OCI-LY7 (cell line): ENCODE measurements around the gene EXTL2. TPM values are rescaled to one million over a fixed set of nuclear protein-coding genes. Genes with fewer than 3 reads are reported as not detected.

ENCODE experiments used
- BruUV-seq: library from RNA; stranded (reverse); fragments of 400-500 nt; replicated peaks from 2 replicates; lab custom pipeline; 2021; lab: Mats Ljungman, UMichigan
- CTCF ChIA-PET: fragments of 300-600 bp; sonication (Branson Sonifier 250); formaldehyde crosslinking; loops from one replicate; lab custom pipeline; 2022; ENCODE audit warnings: antibody characterized with exemption; ENCODE audit not compliant: unreplicated experiment; lab: Charles Lee
- POLR2A ChIA-PET: fragments of 300-600 bp; sonication (Branson Sonifier 250); formaldehyde crosslinking; loops from one replicate; lab custom pipeline; 2022; ENCODE audit warnings: antibody characterized with exemption; lab: Charles Lee
- DNase-seq: peaks from one replicate; pipeline ENCODE4 v3.0.0-alpha.2; 2015; ENCODE audit warnings: low spot score
- H2AFZ ChIP-seq: fragments of 200-600 bp; sonication (generic), shearing (Covaris generic); 2 replicates; pipeline ENCODE4 v1.6.1; 2014; ENCODE audit warnings: mild to moderate bottlenecking, antibody characterized with exemption, low read length, moderate library complexity
- H3K27ac ChIP-seq: fragments of 200-600 bp; sonication (generic); 2 replicates; pipeline ENCODE4 v1.5.1; 2014; ENCODE audit warnings: mixed run types, low read depth, mild to moderate bottlenecking, moderate library complexity, low read length, inconsistent platforms; ENCODE audit not compliant: poor library complexity, severe bottlenecking
- H3K36me3 ChIP-seq: fragments of 200-600 bp; sonication (generic); 2 replicates; pipeline ENCODE4 v1.6.1; 2014; ENCODE audit warnings: mild to moderate bottlenecking, antibody characterized with exemption, low read length, moderate library complexity, mixed read lengths; ENCODE audit not compliant: insufficient read depth
- H3K4me1 ChIP-seq: fragments of 200-600 bp; sonication (generic); 2 replicates; pipeline ENCODE4 v1.5.1; 2014; ENCODE audit warnings: mild to moderate bottlenecking, low read length; ENCODE audit not compliant: insufficient read depth, poor library complexity, severe bottlenecking
- H3K4me2 ChIP-seq: fragments of 200-600 bp; sonication (generic); 2 replicates; pipeline ENCODE4 v1.6.1; 2014; ENCODE audit warnings: mild to moderate bottlenecking, low read length
- H3K4me3 ChIP-seq: fragments of 200-600 bp; sonication (generic); 2 replicates; pipeline ENCODE4 v1.5.1; 2014; ENCODE audit warnings: mild to moderate bottlenecking, low read depth, low read length; ENCODE audit not compliant: poor library complexity, severe bottlenecking
- H3K79me2 ChIP-seq: fragments of 200-600 bp; sonication (generic); 2 replicates; pipeline ENCODE4 v1.6.1; 2016; ENCODE audit warnings: low read depth, mild to moderate bottlenecking, low read length, moderate library complexity, mixed read lengths; ENCODE audit not compliant: insufficient read depth
- H3K9me2 ChIP-seq: fragments of 200-600 bp; sonication (generic); 2 replicates; pipeline ENCODE4 v1.6.1; 2016; ENCODE audit warnings: mild to moderate bottlenecking, low read length, mixed read lengths; ENCODE audit not compliant: insufficient read depth
- H3K9me3 ChIP-seq: fragments of 200-600 bp; sonication (generic); 2 replicates; pipeline ENCODE4 v1.6.1; 2014; ENCODE audit warnings: mild to moderate bottlenecking, mixed run types, low read length, mixed read lengths
- H4K20me1 ChIP-seq: fragments of 200-600 bp; sonication (generic); 2 replicates; pipeline ENCODE4 v1.6.1; 2014; ENCODE audit warnings: mild to moderate bottlenecking, antibody characterized with exemption, low read length, moderate library complexity, mixed read lengths; ENCODE audit not compliant: insufficient read depth
- EZH2phosphoT487 ChIP-seq: fragments of 200-600 bp; sonication (generic); IDR thresholded peaks from 2 replicates; pipeline ENCODE4 v1.6.1; 2018; ENCODE audit warnings: low read depth, borderline replicate concordance, mild to moderate bottlenecking, mixed run types, antibody characterized with exemption, low read length, moderate library complexity, mixed read lengths
- intact Hi-C: fragments of 100-400 bp; cut with micrococcal nuclease; formaldehyde crosslinking; loops from one replicate; pipeline ENCODE4 v1.10.0; 2022; ENCODE audit not compliant: unreplicated experiment
- total RNA-seq, 2 experiments: library from RNA; depleted of rRNA in 1 of 2; stranded (reverse); fragments of >200 nt in 1 of 2; shearing (Covaris generic) in 1 of 2; gene quantifications; 2 replicates each; pipeline ENCODE4 v1.2.3, GENCODE V29; 2014 to 2022
- TF ChIP-seq, protein P1 (sequence below): fragments of 200-600 bp; sonication (generic); conservative IDR thresholded peaks from 2 replicates; pipeline ENCODE4 v1.5.1; 2014; ENCODE audit warnings: mild to moderate bottlenecking, antibody characterized with exemption, low read length, moderate library complexity, mixed read lengths

The EXTL2 gene
- total RNA-seq, 2 experiments from 2014 or later, result 7.0 to 9.8 TPM

DNA sequence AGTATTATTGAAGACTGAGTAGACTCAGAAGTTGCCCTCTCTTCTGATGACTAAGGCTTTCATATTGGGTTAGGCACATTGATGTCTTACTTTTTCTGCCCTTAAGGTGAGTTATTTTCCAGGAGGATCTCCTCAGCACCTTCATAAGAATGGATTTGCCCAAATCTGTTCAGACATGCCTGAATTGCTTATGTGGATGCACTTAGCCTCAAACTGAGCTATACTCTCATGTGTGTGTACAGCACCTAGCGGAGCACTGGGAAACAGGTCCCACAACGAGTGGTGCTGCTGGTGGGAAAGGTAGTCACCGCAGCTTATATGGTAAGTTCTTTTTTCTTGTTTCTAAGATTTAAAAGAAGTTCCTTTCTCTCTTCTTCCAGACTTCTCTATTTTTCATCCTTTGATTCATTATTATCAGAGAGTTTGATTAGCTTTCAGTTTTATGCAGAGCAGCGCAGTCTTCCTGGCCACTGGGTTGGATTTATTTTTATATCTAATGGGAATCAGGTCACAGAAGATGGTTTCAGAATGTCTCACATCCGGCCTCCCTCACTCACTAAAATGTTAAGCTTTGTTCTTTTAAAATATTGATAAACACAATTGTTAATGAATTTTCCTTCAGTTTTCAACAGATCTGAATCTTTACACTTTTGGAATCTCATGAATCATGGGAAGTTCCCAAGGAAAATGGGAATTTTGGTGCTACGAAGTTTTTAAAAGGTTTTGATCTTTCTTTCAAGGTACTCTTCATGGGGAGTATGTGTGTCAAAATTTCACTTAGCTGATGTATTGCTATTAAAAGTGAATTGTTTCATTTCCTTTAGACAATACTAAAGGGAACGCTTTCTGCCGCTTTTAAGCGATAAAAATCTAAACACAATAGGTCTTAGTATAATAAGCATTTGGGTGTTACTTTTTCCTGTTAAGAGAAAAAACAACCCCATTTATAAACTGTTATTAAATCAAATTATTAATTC, 58.5 kb downstream of the EXTL2 start:
- ChIA-PET POLR2A (interaction anchor here (0.6 to 1.4 kb wide), 4 partner anchors 10 to 1336 kb away, joined by 3 to 4 read pairs (median 3); no protein-coding TSS in a partner anchor), CTCF (no interaction called here)
- Histone ChIP-seq H2AFZ (no peak overlapping the region), H4K20me1 (no peaks in the 10 kb centered on the region), H3K4me1 (no peaks in the 10 kb centered on the region), H3K9me2 (no peaks in the 10 kb centered on the region), H3K9me3 (no peaks in the 10 kb centered on the region), H3K4me2 (no peak overlapping the region), H3K27ac (no peak overlapping the region), H3K36me3 (no peaks in the 10 kb centered on the region), H3K4me3 (no peak overlapping the region), H3K79me2 (no peaks in the 10 kb centered on the region)
- intact Hi-C loops, result no loop called here
- DNase-seq, result no peak
- no peak for TF ChIP-seq EZH2phosphoT487
- TF ChIP-seq, protein P1, sequence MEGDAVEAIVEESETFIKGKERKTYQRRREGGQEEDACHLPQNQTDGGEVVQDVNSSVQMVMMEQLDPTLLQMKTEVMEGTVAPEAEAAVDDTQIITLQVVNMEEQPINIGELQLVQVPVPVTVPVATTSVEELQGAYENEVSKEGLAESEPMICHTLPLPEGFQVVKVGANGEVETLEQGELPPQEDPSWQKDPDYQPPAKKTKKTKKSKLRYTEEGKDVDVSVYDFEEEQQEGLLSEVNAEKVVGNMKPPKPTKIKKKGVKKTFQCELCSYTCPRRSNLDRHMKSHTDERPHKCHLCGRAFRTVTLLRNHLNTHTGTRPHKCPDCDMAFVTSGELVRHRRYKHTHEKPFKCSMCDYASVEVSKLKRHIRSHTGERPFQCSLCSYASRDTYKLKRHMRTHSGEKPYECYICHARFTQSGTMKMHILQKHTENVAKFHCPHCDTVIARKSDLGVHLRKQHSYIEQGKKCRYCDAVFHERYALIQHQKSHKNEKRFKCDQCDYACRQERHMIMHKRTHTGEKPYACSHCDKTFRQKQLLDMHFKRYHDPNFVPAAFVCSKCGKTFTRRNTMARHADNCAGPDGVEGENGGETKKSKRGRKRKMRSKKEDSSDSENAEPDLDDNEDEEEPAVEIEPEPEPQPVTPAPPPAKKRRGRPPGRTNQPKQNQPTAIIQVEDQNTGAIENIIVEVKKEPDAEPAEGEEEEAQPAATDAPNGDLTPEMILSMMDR, result no peak
- BruUV-seq, result no TSS peak

DNA sequence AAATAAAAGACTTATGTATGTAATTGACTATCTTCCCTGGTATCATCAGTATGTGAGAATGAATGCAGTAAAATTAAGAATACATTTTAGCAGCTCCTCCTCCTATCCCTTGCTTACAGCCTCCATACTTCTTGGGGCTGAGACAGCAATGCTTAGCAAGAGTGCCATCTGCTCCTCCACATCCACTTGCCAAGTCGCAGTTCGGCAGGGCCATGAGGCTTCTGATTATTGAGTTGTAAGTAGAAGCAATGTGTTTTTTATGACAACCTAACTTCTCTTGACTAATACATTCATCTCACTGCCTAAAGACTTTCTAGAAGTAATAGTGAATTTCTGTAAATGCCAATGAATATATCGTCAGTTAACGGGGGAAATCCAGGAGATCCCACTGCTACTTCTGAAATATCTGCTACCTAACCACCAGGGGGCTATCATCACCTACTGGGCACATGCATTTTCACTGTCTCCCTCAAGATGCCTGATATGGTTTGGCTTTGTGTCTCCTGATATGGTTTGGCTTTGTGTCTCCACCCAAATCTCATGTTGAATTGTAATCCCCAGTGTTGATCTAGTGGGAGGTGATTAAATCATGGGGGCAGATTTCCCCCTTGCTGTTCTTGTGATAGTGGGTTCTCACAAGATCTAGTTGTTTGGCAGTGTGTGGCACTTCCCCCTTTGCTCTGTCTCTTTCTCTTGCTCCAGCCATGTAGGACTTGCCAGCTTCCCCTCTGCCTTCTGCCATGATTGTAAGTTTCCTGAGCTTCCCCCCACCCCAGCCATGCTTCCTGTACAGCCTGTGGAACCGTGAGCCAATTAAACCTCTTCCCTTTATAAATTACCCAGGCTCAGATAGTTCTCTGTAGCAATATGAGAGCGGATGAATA, 59.6 kb downstream of the EXTL2 start:
- intact Hi-C loops, result no loop called here
- H3K27ac ChIP-seq, result no peak overlapping the region
- peak; percentile 24 for DNase-seq
- no peaks in the 10 kb centered on the region for H3K9me3 ChIP-seq
- BruUV-seq, result no TSS peak
- H3K79me2 ChIP-seq, result no peaks in the 10 kb centered on the region
- no peak overlapping the region for H3K4me2 ChIP-seq
- POLR2A ChIA-PET, result no interaction called here
- H3K36me3 ChIP-seq, result no peaks in the 10 kb centered on the region
- H3K4me3 ChIP-seq, result no peak overlapping the region
- H3K9me2 ChIP-seq, result no peaks in the 10 kb centered on the region
- CTCF ChIA-PET, result no interaction called here
- no peaks in the 10 kb centered on the region for H3K4me1 ChIP-seq
- H4K20me1 ChIP-seq, result no peaks in the 10 kb centered on the region
- H2AFZ ChIP-seq, result no peak overlapping the region
- TF ChIP-seq EZH2phosphoT487, result no peak
- TF ChIP-seq, protein P1, result peak; percentile 72
